IPS-20b (cell line): ENCODE measurements around the gene MSRB3.
"Not testable (repeated sequence)": the region's sequence is repeated elsewhere in the genome, so short reads cannot be mapped to it uniquely, and the experiment has no call there.

Source experiments
- H3K27ac ChIP-seq: one replicate; pipeline ENCODE4 v1.5.1; 2013; ENCODE audit warnings: low read length
- H3K27me3 ChIP-seq: 2 replicates; pipeline ENCODE4 v1.6.1; 2013; ENCODE audit warnings: mild to moderate bottlenecking, low read length, inconsistent platforms; ENCODE audit not compliant: insufficient read depth
- H3K36me3 ChIP-seq: 2 replicates; pipeline ENCODE4 v1.6.1; 2013; ENCODE audit warnings: low read depth, mild to moderate bottlenecking, inconsistent platforms, low read length, moderate library complexity; ENCODE audit not compliant: insufficient read depth
- H3K4me1 ChIP-seq: 2 replicates; pipeline ENCODE4 v1.6.1; 2013; ENCODE audit warnings: mild to moderate bottlenecking, control low read depth, inconsistent platforms, low read length, moderate library complexity; ENCODE audit not compliant: insufficient read depth
- H3K4me3 ChIP-seq: 2 replicates; pipeline ENCODE4 v1.5.1; 2013; ENCODE audit warnings: mild to moderate bottlenecking, low read length, inconsistent platforms
- H3K9ac ChIP-seq: 2 replicates; pipeline ENCODE4 v1.6.1; 2013; ENCODE audit warnings: low read depth, mild to moderate bottlenecking, inconsistent platforms, low read length, moderate library complexity
- H3K9me3 ChIP-seq: 2 replicates; pipeline ENCODE4 v1.6.1; 2013; ENCODE audit warnings: mild to moderate bottlenecking, low read depth, low read length, inconsistent platforms; ENCODE audit not compliant: insufficient read depth

The MSRB3 gene

DNA sequence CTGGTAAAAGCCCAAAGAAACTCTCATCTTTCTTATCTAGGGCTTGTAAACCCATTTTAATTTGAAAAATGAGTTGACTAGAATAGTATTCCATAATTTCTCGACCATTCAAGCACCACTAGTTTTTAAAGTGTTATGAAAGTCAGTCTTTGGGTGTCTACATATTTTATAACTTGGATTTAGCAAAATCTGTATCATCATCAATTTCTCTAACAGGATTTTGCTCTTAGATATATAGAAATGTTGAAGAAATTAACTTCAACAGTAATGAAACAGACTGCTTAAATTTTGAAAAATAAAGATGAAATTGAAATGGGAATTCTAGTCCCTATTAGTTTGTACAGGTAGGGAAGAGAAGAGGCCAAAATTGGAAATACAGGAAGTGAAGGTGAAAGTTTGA, 32.8 kb downstream of the MSRB3 start:
- Histone ChIP-seq H3K4me1 (no peaks in the 10 kb centered on the region), H3K36me3 (no peaks in the 10 kb centered on the region), H3K9me3 (no peaks in the 10 kb centered on the region), H3K9ac (no peak overlapping the region), H3K27ac (no peak overlapping the region), H3K4me3 (no peak overlapping the region), H3K27me3 (no peaks in the 10 kb centered on the region)

GRCh38 chr12:65313719-65314317, 35.3 kb downstream of the MSRB3 start:
- no peak overlapping the region for H3K27ac ChIP-seq
- peaks cover 7% of the 10 kb centered on the region; the same call in 1 of the 2 replicates for H3K4me1 ChIP-seq
- no peaks in the 10 kb centered on the region for H3K36me3 ChIP-seq
- no peaks in the 10 kb centered on the region for H3K9me3 ChIP-seq
- H3K27me3 ChIP-seq = no peaks in the 10 kb centered on the region
- H3K4me3 ChIP-seq = no peak overlapping the region
- H3K9ac ChIP-seq = no peak overlapping the region

- not testable (repeated sequence) for H3K9ac ChIP-seq, H3K27me3 ChIP-seq, H3K36me3 ChIP-seq, H3K4me1 ChIP-seq, H3K9me3 ChIP-seq, H3K27ac ChIP-seq, H3K4me3 ChIP-seq
Measured at GRCh38 chr12:65315238-65315637, 36.8 kb downstream of the MSRB3 start.

GRCh38 chr12:65318186-65318685, 39.8 kb downstream of the MSRB3 start:
- Histone ChIP-seq H3K27me3 (no peaks in the 10 kb centered on the region), H3K9ac (peak overlapping the region; percentile 34; the same call in 1 of the 2 replicates), H3K4me1 (peaks cover 10% of the 10 kb centered on the region; the same call in 1 of the 2 replicates), H3K4me3 (no peak overlapping the region), H3K36me3 (no peaks in the 10 kb centered on the region), H3K9me3 (no peaks in the 10 kb centered on the region), H3K27ac (no peak overlapping the region)

GRCh38 chr12:65319688-65320200, 41.3 kb downstream of the MSRB3 start:
- Histone ChIP-seq H3K4me1 (peaks cover 10% of the 10 kb centered on the region; the same call in 1 of the 2 replicates), H3K9me3 (no peaks in the 10 kb centered on the region), H3K4me3 (no peak overlapping the region), H3K27me3 (no peaks in the 10 kb centered on the region), H3K36me3 (no peaks in the 10 kb centered on the region), H3K27ac (no peak overlapping the region), H3K9ac (no peak overlapping the region)

DNA sequence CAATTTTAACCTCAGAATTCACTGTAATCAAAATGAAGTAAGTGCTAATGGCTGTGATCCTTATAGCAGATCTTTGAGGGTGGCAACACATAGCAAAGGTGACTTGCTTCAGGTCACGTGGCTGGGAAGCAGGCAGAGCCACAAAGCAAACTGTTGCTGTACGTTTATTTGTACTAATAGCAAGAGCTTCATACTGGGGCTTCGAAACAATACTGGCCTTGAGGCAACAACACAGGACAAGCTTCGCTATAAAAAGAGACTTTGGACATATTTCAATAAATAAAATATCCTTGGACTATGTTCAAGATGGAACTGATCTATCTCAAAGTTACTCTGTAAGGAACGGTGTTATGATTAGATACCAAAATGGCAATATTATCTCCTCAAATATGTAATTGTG, 44.6 kb downstream of the MSRB3 start:
- Histone ChIP-seq H3K9ac (no peak overlapping the region), H3K27me3 (no peaks in the 10 kb centered on the region), H3K36me3 (no peaks in the 10 kb centered on the region), H3K4me1 (peaks cover 10% of the 10 kb centered on the region; the same call in 1 of the 2 replicates), H3K4me3 (no peak overlapping the region), H3K27ac (no peak overlapping the region), H3K9me3 (no peaks in the 10 kb centered on the region)

- no peaks in the 10 kb centered on the region for H3K36me3 ChIP-seq
- no peak overlapping the region for H3K9ac ChIP-seq
- H3K27ac ChIP-seq = no peak overlapping the region
- peaks cover under 1% of the 10 kb centered on the region; the same call in 1 of the 2 replicates for H3K4me1 ChIP-seq
- H3K27me3 ChIP-seq = no peaks in the 10 kb centered on the region
- H3K9me3 ChIP-seq = no peaks in the 10 kb centered on the region
- no peak overlapping the region for H3K4me3 ChIP-seq
Measured at GRCh38 chr12:65324056-65324455, 45.6 kb downstream of the MSRB3 start.

GRCh38 chr12:65324551-65324950, 46.1 kb downstream of the MSRB3 start:
- no peaks in the 10 kb centered on the region for H3K36me3 ChIP-seq
- no peaks in the 10 kb centered on the region for H3K9me3 ChIP-seq
- no peak overlapping the region for H3K4me3 ChIP-seq
- no peaks in the 10 kb centered on the region for H3K27me3 ChIP-seq
- no peak overlapping the region for H3K27ac ChIP-seq
- no peaks in the 10 kb centered on the region for H3K4me1 ChIP-seq
- no peak overlapping the region for H3K9ac ChIP-seq

DNA sequence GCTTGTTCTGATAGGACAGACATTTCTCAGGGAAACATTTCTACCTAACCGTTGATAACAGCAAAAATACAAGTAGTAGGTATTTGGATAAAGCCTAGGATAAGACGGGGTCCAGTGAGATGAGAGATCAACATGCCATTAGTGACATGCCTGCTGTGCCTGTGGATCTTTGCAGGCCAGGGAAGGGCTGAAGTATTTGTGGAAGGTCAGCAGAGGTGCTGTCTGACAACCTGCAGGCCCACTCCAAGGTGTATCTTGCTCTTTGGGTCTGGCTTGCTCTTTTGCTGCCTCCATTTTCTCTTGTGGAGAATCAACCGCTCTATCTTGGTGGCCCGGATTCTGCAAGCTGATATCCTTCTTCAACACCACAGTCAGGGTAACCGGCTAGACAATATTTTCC, 46.7 kb downstream of the MSRB3 start:
- Histone ChIP-seq H3K9ac (no peak overlapping the region), H3K9me3 (no peaks in the 10 kb centered on the region), H3K4me1 (no peaks in the 10 kb centered on the region), H3K27me3 (no peaks in the 10 kb centered on the region), H3K27ac (no peak overlapping the region), H3K4me3 (no peak overlapping the region), H3K36me3 (no peaks in the 10 kb centered on the region)

- no peaks in the 10 kb centered on the region for H3K27me3 ChIP-seq
- no peak overlapping the region for H3K27ac ChIP-seq
- H3K4me3 ChIP-seq = no peak overlapping the region
- no peaks in the 10 kb centered on the region for H3K4me1 ChIP-seq
- H3K36me3 ChIP-seq = no peaks in the 10 kb centered on the region
- no peak overlapping the region for H3K9ac ChIP-seq
- H3K9me3 ChIP-seq = no peaks in the 10 kb centered on the region
Measured at GRCh38 chr12:65326616-65327015, 48.1 kb downstream of the MSRB3 start.

GRCh38 chr12:65327207-65328076, 49.0 kb downstream of the MSRB3 start:
- H3K36me3 ChIP-seq = no peaks in the 10 kb centered on the region
- no peaks in the 10 kb centered on the region for H3K27me3 ChIP-seq
- H3K4me1 ChIP-seq = no peaks in the 10 kb centered on the region
- H3K4me3 ChIP-seq = no peak overlapping the region
- no peaks in the 10 kb centered on the region for H3K9me3 ChIP-seq
- H3K27ac ChIP-seq = no peak overlapping the region
- no peak overlapping the region for H3K9ac ChIP-seq

- Histone ChIP-seq H3K4me3 (no peak overlapping the region), H3K4me1 (no peaks in the 10 kb centered on the region), H3K9ac (no peak overlapping the region)
Measured at GRCh38 chr12:65329721-65330120, 51.2 kb downstream of the MSRB3 start.

More at GRCh38 chr12:65329721-65330120, 51.2 kb downstream of the MSRB3 start:
- Histone ChIP-seq H3K9me3 (no peaks in the 10 kb centered on the region), H3K36me3 (no peaks in the 10 kb centered on the region), H3K27ac (no peak overlapping the region), H3K27me3 (no peaks in the 10 kb centered on the region)
